ENCODE measurements around the gene REEP1. TPM values are rescaled to one million over a fixed set of nuclear protein-coding genes. Genes with fewer than 3 reads are reported as not detected.

The REEP1 gene
- total RNA-seq, 4 donors from 2014 or later, result 1.7 to 12.0 (median 3.6) TPM

GRCh38 chr2:86305915-86306254 is 31.5 kb downstream of the REEP1 start:
- H3K27ac ChIP-seq, result no peak overlapping the region
- peaks cover 0 to 19% (median 2%) of the 10 kb centered on the region in 4 donors for H3K4me1 ChIP-seq
- DNase-seq, result no peak
- no peaks in the 10 kb centered on the region for H3K36me3 ChIP-seq
- no peak overlapping the region for H3K4me3 ChIP-seq
- TF ChIP-seq POLR2A (IDR thresholded peaks at IDR 0.05) (no peak), CTCF (IDR thresholded peaks at IDR 0.05) (no peak)
- H3K27me3 ChIP-seq, result no peaks in the 10 kb centered on the region
- H3K9me3 ChIP-seq, result no peaks in the 10 kb centered on the region

- H3K27ac ChIP-seq, result no peak overlapping the region
- no peaks in the 10 kb centered on the region for H3K27me3 ChIP-seq
These were observed 32.1 kb downstream of the REEP1 start for GRCh38 chr2:86305195-86305914.

GRCh38 chr2:86304416-86304815 is 33.0 kb downstream of the REEP1 start:
- no peak for DNase-seq
- Histone ChIP-seq H3K27me3 (no peaks in the 10 kb centered on the region), H3K36me3 (no peaks in the 10 kb centered on the region), H3K4me1 (peaks cover 0 to 19% (median 2%) of the 10 kb centered on the region in 4 donors), H3K27ac (no peak overlapping the region), H3K9me3 (no peaks in the 10 kb centered on the region), H3K4me3 (no peak overlapping the region)
- TF ChIP-seq CTCF (IDR thresholded peaks at IDR 0.05), result no peak
- no peak for TF ChIP-seq POLR2A (IDR thresholded peaks at IDR 0.05)

More at GRCh38 chr2:86305195-86305914, 32.1 kb downstream of the REEP1 start:
- H3K9me3 ChIP-seq, result no peaks in the 10 kb centered on the region
- TF ChIP-seq CTCF (IDR thresholded peaks at IDR 0.05) (no peak), POLR2A (IDR thresholded peaks at IDR 0.05) (no peak)
- no peak for DNase-seq
- peaks cover 0 to 19% (median 2%) of the 10 kb centered on the region in 4 donors for H3K4me1 ChIP-seq
- no peaks in the 10 kb centered on the region for H3K36me3 ChIP-seq
- no peak overlapping the region for H3K4me3 ChIP-seq

- peaks cover 0 to 19% (median 2%) of the 10 kb centered on the region in 4 donors for H3K4me1 ChIP-seq
- H3K9me3 ChIP-seq, result no peaks in the 10 kb centered on the region
- H3K36me3 ChIP-seq, result no peaks in the 10 kb centered on the region
- DNase-seq, result no peak
- H3K27ac ChIP-seq, result peak overlapping the region in 2 of 4 donors; percentile 41 to 67
- no peak overlapping the region for H3K4me3 ChIP-seq
- H3K27me3 ChIP-seq, result no peaks in the 10 kb centered on the region
- TF ChIP-seq CTCF (IDR thresholded peaks at IDR 0.05) (no peak), POLR2A (IDR thresholded peaks at IDR 0.05) (no peak)
These were observed 35.1 kb downstream of the REEP1 start for GRCh38 chr2:86302320-86302719.

GRCh38 chr2:86301711-86302202 is 35.7 kb downstream of the REEP1 start:
- no peak for TF ChIP-seq POLR2A (IDR thresholded peaks at IDR 0.05)
- TF ChIP-seq CTCF (IDR thresholded peaks at IDR 0.05), result no peak
- H3K4me1 ChIP-seq, result peaks cover 0 to 19% (median 2%) of the 10 kb centered on the region in 4 donors
- no peaks in the 10 kb centered on the region for H3K9me3 ChIP-seq
- H3K27ac ChIP-seq, result peak overlapping the region in 2 of 4 donors; percentile 41 to 67
- peak in 2 of 3 donors; percentile 50 to 58 for DNase-seq
- H3K27me3 ChIP-seq, result no peaks in the 10 kb centered on the region
- H3K4me3 ChIP-seq, result no peak overlapping the region
- no peaks in the 10 kb centered on the region for H3K36me3 ChIP-seq

Measured in Peyer's patch (tissue), 4 donors.